HCT116 (cell line): ENCODE results near the gene CST1. TPM values are rescaled to one million over a fixed set of nuclear protein-coding genes. Genes with fewer than 3 reads are reported as not detected.

Experiments
- ATAC-seq: fragments of 200-7000 bp; cut with Tn5 transposase; 2 replicates; pipeline ENCODE4 v1.9.1; 2020; ENCODE audit warnings: mild to moderate bottlenecking, moderate library complexity
- BruUV-seq: library from RNA; stranded (reverse); fragments of 400-500 nt; replicated peaks from 2 replicates; lab custom pipeline; 2021; lab: Mats Ljungman, UMichigan
- CTCF ChIA-PET: fragments of 300-600 bp; sonication (Branson Sonifier 250); formaldehyde crosslinking; loops from one replicate; lab custom pipeline; 2021; ENCODE audit warnings: antibody characterized with exemption; lab: Charles Lee
- POLR2A ChIA-PET: fragments of 300-600, 350-600 bp; sonication (Branson Sonifier 250); formaldehyde crosslinking; loops from one replicate; lab custom pipeline; 2021; ENCODE audit warnings: antibody characterized with exemption; lab: Charles Lee
- RAD21 ChIA-PET, 2 experiments: fragments of 300-600 bp; sonication (Branson Sonifier 250); formaldehyde crosslinking; loops; one replicate each; lab custom pipeline; 2023; ENCODE audit warnings: low total read pairs in 2 of 2; ENCODE audit not compliant: uncharacterized antibody in 2 of 2, unreplicated experiment in 2 of 2, low non-redundant PET in 1 of 2; lab: Charles Lee
- DNase-seq: peaks from one replicate; pipeline ENCODE4 v3.0.0-alpha.2; 2010; ENCODE audit warnings: low read depth, low spot score
- H2AFZ ChIP-seq: fragments of 200-600 bp; shearing (Covaris generic), sonication (generic); 2 replicates; pipeline ENCODE4 v1.6.1; 2017; ENCODE audit warnings: low read depth, mixed run types, mixed read lengths, antibody characterized with exemption, low read length; ENCODE audit not compliant: poor library complexity, severe bottlenecking
- H3K27ac ChIP-seq: 2 replicates; pipeline ENCODE4 v1.5.1; 2012; ENCODE audit warnings: low read depth, low read length
- H3K27me3 ChIP-seq: fragments of 200-600 bp; sonication (generic); 2 replicates; pipeline ENCODE4 v1.6.1; 2016; ENCODE audit warnings: mixed run types, low read length, mixed read lengths; ENCODE audit not compliant: insufficient read depth
- H3K36me3 ChIP-seq, 2 experiments: fragments of 200-500 bp in 1 of 2; fragments of 200-600 bp in 1 of 2; sonication (Bioruptor generic) in 1 of 2; sonication (generic) in 1 of 2; 2 replicates each; pipeline versions ENCODE4 v1.5.1 to v1.6.1; 2014 to 2016; ENCODE audit warnings: low read length in 2 of 2, inconsistent platforms in 1 of 2, mixed read lengths in 1 of 2, mixed run types in 1 of 2; ENCODE audit not compliant: insufficient read depth in 2 of 2, control insufficient read depth in 1 of 2
- H3K4me1 ChIP-seq, 2 experiments: fragments of 200-600 bp in 1 of 2; sonication (generic) in 1 of 2; 2 replicates each; pipeline versions ENCODE4 v1.5.1 to v1.6.1; 2012 to 2017; ENCODE audit warnings: low read length in 2 of 2, inconsistent platforms in 1 of 2, mild to moderate bottlenecking in 1 of 2, mixed read lengths in 1 of 2, mixed run types in 1 of 2, moderate library complexity in 1 of 2; ENCODE audit not compliant: insufficient read depth in 2 of 2, control insufficient read depth in 1 of 2
- H3K4me2 ChIP-seq: fragments of 200-600 bp; sonication (generic); 2 replicates; pipeline ENCODE4 v1.6.1; 2017; ENCODE audit warnings: mixed run types, low read length, mixed read lengths
- H3K4me3 ChIP-seq, 2 experiments: fragments of 200-600 bp in 1 of 2; sonication (generic) in 1 of 2; replicated peaks in 1 of 2; 2 replicates each; pipeline ENCODE4 v1.5.1; 2011 to 2016; ENCODE audit warnings: low read length in 2 of 2, control low read depth in 1 of 2, low read depth in 1 of 2, mild to moderate bottlenecking in 1 of 2, mixed read lengths in 1 of 2, mixed run types in 1 of 2
- H3K79me2 ChIP-seq: fragments of 200-600 bp; sonication (generic); 2 replicates; pipeline ENCODE4 v1.6.1; 2017; ENCODE audit warnings: mild to moderate bottlenecking, mixed run types, low read length, moderate library complexity, mixed read lengths; ENCODE audit not compliant: insufficient read depth
- H3K9ac ChIP-seq: fragments of 200-600 bp; sonication (generic); 2 replicates; pipeline ENCODE4 v1.6.1; 2016; ENCODE audit warnings: low read length, mixed read lengths
- H3K9me2 ChIP-seq: fragments of 200-600 bp; sonication (generic), shearing (Covaris generic); 2 replicates; pipeline ENCODE4 v1.6.1; 2017; ENCODE audit warnings: mixed run types, mild to moderate bottlenecking, moderate library complexity; ENCODE audit not compliant: insufficient read depth
- H3K9me3 ChIP-seq, 2 experiments: fragments of 200-500 bp in 1 of 2; fragments of 200-600 bp in 1 of 2; sonication (Bioruptor generic) in 1 of 2; sonication (generic) in 1 of 2; 2 replicates each; pipeline ENCODE4 v1.6.1; 2014 to 2017; ENCODE audit warnings: low read length in 2 of 2, mixed read lengths in 2 of 2, inconsistent platforms in 1 of 2, low read depth in 1 of 2, mild to moderate bottlenecking in 1 of 2, mixed run types in 1 of 2, moderate library complexity in 1 of 2; ENCODE audit not compliant: control insufficient read depth in 1 of 2, insufficient read depth in 1 of 2
- H4K20me1 ChIP-seq: fragments of 200-600 bp; sonication (generic), shearing (Covaris generic); 2 replicates; pipeline ENCODE4 v1.6.1; 2017; ENCODE audit warnings: mixed run types, mild to moderate bottlenecking, moderate library complexity; ENCODE audit not compliant: insufficient read depth
- CBX3 ChIP-seq: IDR thresholded peaks from 2 replicates; pipeline ENCODE4 v1.6.1; 2012; ENCODE audit warnings: low read depth
- CEBPB ChIP-seq: IDR thresholded peaks from 2 replicates; pipeline ENCODE4 v1.6.1; 2012; ENCODE audit warnings: low read depth
- EGR1 ChIP-seq: IDR thresholded peaks from 2 replicates; pipeline ENCODE4 v1.6.1; 2012; ENCODE audit warnings: low read depth
- EZH2 ChIP-seq: fragments of 200-600 bp; sonication (generic); IDR thresholded peaks from 2 replicates; pipeline ENCODE4 v1.6.1; 2017; ENCODE audit warnings: antibody characterized with exemption, mixed run types
- FOSL1 ChIP-seq: IDR thresholded peaks from 2 replicates; pipeline ENCODE4 v1.6.1; 2012; ENCODE audit warnings: low read depth
- POLR2A ChIP-seq: IDR thresholded peaks from 2 replicates; pipeline ENCODE4 v1.7.0; 2011; ENCODE audit warnings: borderline replicate concordance; ENCODE audit not compliant: insufficient read depth, insufficient read length; ENCODE audit errors: extremely low read depth
- SRF ChIP-seq: IDR thresholded peaks from 2 replicates; pipeline ENCODE4 v1.6.1; 2012; ENCODE audit warnings: low read depth
- TCF7L2 ChIP-seq: IDR thresholded peaks from 2 replicates; pipeline ENCODE4 v1.7.0; 2011; ENCODE audit warnings: borderline replicate concordance, inconsistent platforms; ENCODE audit not compliant: insufficient read depth, insufficient read length; ENCODE audit errors: extremely low read depth
- YY1 ChIP-seq: IDR thresholded peaks from 2 replicates; pipeline ENCODE4 v1.6.1; 2011; ENCODE audit warnings: low read length, low read depth, moderate library complexity, mild to moderate bottlenecking; ENCODE audit not compliant: insufficient replicate concordance; ENCODE audit errors: extremely low read depth
- ZFX ChIP-seq: fragments of 450-650 bp; IDR thresholded peaks from 2 replicates; pipeline ENCODE4 v1.6.1; 2017
- intact Hi-C: fragments of 100-400 bp; cut with micrococcal nuclease; formaldehyde crosslinking; loops from 2 replicates; pipeline ENCODE4 v1.10.0; 2022
- total RNA-seq: library from RNA; stranded (reverse); gene quantifications from one replicate; pipeline ENCODE4 v1.2.1, GENCODE V29; 2021; ENCODE audit not compliant: unreplicated experiment
- TF ChIP-seq, protein P1 (sequence below): IDR thresholded peaks from 2 replicates; pipeline ENCODE4 v1.6.1; 2011; ENCODE audit warnings: mild to moderate bottlenecking, low read length, moderate library complexity; ENCODE audit not compliant: insufficient replicate concordance; ENCODE audit errors: extremely low read depth
- TF ChIP-seq, protein P2 (sequence below), 3 experiments: fragments of 200-600 bp in 1 of 3; sonication (generic) in 1 of 3; IDR thresholded peaks in 2 of 3; conservative IDR thresholded peaks in 1 of 3; 2 replicates each; pipeline ENCODE4 v1.5.1; 2012 to 2017; ENCODE audit warnings: low read depth in 2 of 3, low read length in 2 of 3, antibody characterized with exemption in 1 of 3, borderline replicate concordance in 1 of 3, control low read depth in 1 of 3, mild to moderate bottlenecking in 1 of 3, mixed read lengths in 1 of 3, mixed run types in 1 of 3, moderate library complexity in 1 of 3; ENCODE audit not compliant: insufficient read depth in 1 of 3

Gene CST1
- total RNA-seq, 1 experiment from 2014 or later: not detected

DNA sequence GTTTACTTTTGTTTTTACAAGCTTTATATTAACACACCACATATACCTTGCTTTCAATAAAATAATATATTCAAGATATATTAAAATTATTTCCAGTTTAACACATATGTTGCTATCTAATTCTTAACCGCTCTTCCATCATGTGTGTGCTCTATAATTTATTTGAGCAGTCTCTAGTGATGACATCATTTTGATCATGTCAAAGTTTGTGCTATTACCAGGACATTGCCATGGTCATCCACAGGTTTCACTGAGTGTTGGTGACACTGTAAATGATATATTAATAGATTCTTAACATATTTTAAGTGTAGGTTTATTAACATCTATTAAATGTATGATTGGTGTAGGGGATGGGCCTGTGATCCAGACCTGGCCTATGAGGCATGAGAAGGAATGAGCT, 44.8 kb downstream of the CST1 start:
- Histone ChIP-seq H3K27ac (no peak overlapping the region), H3K4me1 (no peaks in the 10 kb centered on the region), H4K20me1 (no peaks in the 10 kb centered on the region), H3K4me3 (no peak overlapping the region), H3K27me3 (peaks cover 53% of the 10 kb centered on the region), H3K79me2 (no peaks in the 10 kb centered on the region), H3K9me3 (no peaks in the 10 kb centered on the region)
- no TSS peak for BruUV-seq
- no peak for DNase-seq
- POLR2A ChIA-PET: no interaction called here
- intact Hi-C loops: no loop called here
- TF ChIP-seq CEBPB (no peak), CBX3 (no peak), EZH2 (no peak), ZFX (no peak)
- TF ChIP-seq, all 23 proteins: peak for 0
- Histone ChIP-seq H3K9ac (no peak overlapping the region), H2AFZ (no peak overlapping the region), H3K9me2 (no peaks in the 10 kb centered on the region), H3K4me2 (no peak overlapping the region), H3K36me3 (no peaks in the 10 kb centered on the region)
- CTCF ChIA-PET: no interaction called here
- no peak for ATAC-seq
- RAD21 ChIA-PET: no interaction called here

DNA sequence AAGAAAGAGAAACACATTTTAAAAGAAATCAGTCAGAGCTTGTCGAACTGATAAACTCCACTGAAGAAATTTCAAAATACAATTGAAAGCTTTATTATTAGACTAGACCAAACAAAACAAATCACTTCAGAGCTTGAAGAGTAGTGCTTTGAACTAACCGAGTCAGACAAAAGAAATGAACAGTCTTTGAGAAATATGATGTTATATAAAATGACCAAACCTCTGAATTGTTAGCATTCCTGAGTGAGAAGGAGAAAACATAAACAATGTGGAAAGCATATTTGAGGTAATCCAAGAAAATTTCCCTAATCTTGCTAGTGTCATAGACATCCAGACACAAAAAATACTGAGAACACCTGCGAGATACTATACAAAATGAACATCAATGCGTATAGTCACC, 48.7 kb downstream of the CST1 start:
- POLR2A ChIA-PET: no interaction called here
- CTCF ChIA-PET: no interaction called here
- no peaks in the 10 kb centered on the region for H3K4me1 ChIP-seq
- no peak for ATAC-seq
- no TSS peak for BruUV-seq
- intact Hi-C loops: no loop called here
- TF ChIP-seq, protein P1, sequence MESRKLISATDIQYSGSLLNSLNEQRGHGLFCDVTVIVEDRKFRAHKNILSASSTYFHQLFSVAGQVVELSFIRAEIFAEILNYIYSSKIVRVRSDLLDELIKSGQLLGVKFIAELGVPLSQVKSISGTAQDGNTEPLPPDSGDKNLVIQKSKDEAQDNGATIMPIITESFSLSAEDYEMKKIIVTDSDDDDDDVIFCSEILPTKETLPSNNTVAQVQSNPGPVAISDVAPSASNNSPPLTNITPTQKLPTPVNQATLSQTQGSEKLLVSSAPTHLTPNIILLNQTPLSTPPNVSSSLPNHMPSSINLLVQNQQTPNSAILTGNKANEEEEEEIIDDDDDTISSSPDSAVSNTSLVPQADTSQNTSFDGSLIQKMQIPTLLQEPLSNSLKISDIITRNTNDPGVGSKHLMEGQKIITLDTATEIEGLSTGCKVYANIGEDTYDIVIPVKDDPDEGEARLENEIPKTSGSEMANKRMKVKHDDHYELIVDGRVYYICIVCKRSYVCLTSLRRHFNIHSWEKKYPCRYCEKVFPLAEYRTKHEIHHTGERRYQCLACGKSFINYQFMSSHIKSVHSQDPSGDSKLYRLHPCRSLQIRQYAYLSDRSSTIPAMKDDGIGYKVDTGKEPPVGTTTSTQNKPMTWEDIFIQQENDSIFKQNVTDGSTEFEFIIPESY: no peak
- TF ChIP-seq YY1 (no peak), EZH2 (no peak), FOSL1 (no peak), SRF (no peak), TCF7L2 (no peak), POLR2A (no peak), EGR1 (no peak)
- TF ChIP-seq, protein P2, sequence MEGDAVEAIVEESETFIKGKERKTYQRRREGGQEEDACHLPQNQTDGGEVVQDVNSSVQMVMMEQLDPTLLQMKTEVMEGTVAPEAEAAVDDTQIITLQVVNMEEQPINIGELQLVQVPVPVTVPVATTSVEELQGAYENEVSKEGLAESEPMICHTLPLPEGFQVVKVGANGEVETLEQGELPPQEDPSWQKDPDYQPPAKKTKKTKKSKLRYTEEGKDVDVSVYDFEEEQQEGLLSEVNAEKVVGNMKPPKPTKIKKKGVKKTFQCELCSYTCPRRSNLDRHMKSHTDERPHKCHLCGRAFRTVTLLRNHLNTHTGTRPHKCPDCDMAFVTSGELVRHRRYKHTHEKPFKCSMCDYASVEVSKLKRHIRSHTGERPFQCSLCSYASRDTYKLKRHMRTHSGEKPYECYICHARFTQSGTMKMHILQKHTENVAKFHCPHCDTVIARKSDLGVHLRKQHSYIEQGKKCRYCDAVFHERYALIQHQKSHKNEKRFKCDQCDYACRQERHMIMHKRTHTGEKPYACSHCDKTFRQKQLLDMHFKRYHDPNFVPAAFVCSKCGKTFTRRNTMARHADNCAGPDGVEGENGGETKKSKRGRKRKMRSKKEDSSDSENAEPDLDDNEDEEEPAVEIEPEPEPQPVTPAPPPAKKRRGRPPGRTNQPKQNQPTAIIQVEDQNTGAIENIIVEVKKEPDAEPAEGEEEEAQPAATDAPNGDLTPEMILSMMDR (IDR thresholded peaks at IDR 0.05 in 2 of 3, conservative IDR thresholded peaks at IDR 0.05 in 1 of 3; ENCODE audit: borderline replicate concordance in 1 of 3, insufficient read depth in 1 of 3, low read depth in 2 of 3, low read length in 2 of 3): no peak
- TF ChIP-seq, all 23 proteins: peak for 0
- Histone ChIP-seq H3K27me3 (peaks cover 69% of the 10 kb centered on the region), H3K9me3 (no peaks in the 10 kb centered on the region), H3K4me3 (no peak overlapping the region), H3K27ac (no peak overlapping the region), H3K36me3 (no peaks in the 10 kb centered on the region), H4K20me1 (no peaks in the 10 kb centered on the region), H3K79me2 (no peaks in the 10 kb centered on the region), H3K9me2 (no peaks in the 10 kb centered on the region), H3K4me2 (no peak overlapping the region), H2AFZ (no peak overlapping the region), H3K9ac (no peak overlapping the region)
- RAD21 ChIA-PET: no interaction called here
- no peak for DNase-seq
